ENCODE measurements around the gene HS3ST2. TPM values are rescaled to one million over a fixed set of nuclear protein-coding genes. Genes with fewer than 3 reads are reported as not detected.

Gene HS3ST2
- total RNA-seq, 1 donor from 2014 or later = 9.0 TPM

DNA sequence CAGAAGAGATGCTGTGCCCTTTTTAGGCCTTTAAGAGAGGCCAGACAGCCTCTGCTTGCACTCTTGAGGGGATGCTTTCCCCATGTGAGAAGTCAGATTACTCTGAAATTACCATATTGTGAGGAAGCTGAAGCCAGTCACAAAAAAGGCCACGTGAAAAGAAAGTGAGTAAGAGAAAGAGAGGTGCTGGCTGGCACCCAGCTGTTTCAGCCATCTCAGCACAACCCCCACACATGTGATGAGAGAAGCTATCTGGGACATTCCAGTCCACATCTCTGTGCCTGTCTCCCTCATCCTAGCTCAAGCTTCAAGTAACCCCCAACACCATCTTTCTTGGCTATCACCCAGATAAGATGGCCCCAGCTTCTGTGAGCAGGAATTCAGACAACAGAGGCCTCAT lies 131.4 kb downstream of the HS3ST2 start:
- Histone ChIP-seq H3K27me3 (no peaks in the 10 kb centered on the region), H3K9me3 (no peaks in the 10 kb centered on the region), H3K4me3 (no peak overlapping the region), H3K36me3 (no peaks in the 10 kb centered on the region), H3K27ac (no peak overlapping the region), H3K4me1 (peaks cover 0 to 5% of the 10 kb centered on the region in 2 donors)
- DNase-seq (ENCODE audit: low spot score in 2 of 2) = no peak
- intact Hi-C loops (cut with DNase I) = loop anchor here (5.0 kb wide), 1 partner anchor 133 kb away; the partner anchor contains the start of gene HS3ST2
- TF ChIP-seq, protein P1, sequence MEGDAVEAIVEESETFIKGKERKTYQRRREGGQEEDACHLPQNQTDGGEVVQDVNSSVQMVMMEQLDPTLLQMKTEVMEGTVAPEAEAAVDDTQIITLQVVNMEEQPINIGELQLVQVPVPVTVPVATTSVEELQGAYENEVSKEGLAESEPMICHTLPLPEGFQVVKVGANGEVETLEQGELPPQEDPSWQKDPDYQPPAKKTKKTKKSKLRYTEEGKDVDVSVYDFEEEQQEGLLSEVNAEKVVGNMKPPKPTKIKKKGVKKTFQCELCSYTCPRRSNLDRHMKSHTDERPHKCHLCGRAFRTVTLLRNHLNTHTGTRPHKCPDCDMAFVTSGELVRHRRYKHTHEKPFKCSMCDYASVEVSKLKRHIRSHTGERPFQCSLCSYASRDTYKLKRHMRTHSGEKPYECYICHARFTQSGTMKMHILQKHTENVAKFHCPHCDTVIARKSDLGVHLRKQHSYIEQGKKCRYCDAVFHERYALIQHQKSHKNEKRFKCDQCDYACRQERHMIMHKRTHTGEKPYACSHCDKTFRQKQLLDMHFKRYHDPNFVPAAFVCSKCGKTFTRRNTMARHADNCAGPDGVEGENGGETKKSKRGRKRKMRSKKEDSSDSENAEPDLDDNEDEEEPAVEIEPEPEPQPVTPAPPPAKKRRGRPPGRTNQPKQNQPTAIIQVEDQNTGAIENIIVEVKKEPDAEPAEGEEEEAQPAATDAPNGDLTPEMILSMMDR (IDR thresholded peaks at IDR 0.05) = no peak

DNA sequence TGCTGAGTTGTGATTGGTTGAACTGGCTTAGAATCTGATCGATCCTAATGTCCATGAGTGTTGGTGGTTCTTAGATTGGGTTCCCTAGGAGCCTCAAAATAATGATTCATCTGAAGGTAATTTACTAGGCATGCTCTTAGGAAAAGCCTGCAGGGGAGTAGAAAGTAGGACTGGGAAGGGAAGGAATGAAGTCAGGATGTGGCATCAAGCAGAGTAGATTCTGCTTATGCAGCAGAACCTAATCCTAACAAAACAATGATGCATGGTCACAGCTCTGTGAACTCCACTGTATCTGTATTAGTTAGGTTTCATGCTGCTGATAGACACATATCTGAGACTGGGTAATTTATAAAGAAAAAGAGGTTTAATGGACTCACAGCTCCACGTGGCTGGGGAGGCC lies 132.5 kb downstream of the HS3ST2 start:
- intact Hi-C loops (cut with DNase I) = loop anchor here (5.0 kb wide), 1 partner anchor 134 kb away; the partner anchor contains the start of gene HS3ST2
- H3K27ac ChIP-seq = no peak overlapping the region
- TF ChIP-seq, protein P1 (IDR thresholded peaks at IDR 0.05) = no peak
- H3K4me3 ChIP-seq = no peak overlapping the region
- H3K9me3 ChIP-seq = no peaks in the 10 kb centered on the region
- H3K27me3 ChIP-seq = no peaks in the 10 kb centered on the region
- peaks cover 0 to 5% of the 10 kb centered on the region in 2 donors for H3K4me1 ChIP-seq
- no peak for DNase-seq (ENCODE audit: low spot score in 2 of 2)
- no peaks in the 10 kb centered on the region for H3K36me3 ChIP-seq

DNA sequence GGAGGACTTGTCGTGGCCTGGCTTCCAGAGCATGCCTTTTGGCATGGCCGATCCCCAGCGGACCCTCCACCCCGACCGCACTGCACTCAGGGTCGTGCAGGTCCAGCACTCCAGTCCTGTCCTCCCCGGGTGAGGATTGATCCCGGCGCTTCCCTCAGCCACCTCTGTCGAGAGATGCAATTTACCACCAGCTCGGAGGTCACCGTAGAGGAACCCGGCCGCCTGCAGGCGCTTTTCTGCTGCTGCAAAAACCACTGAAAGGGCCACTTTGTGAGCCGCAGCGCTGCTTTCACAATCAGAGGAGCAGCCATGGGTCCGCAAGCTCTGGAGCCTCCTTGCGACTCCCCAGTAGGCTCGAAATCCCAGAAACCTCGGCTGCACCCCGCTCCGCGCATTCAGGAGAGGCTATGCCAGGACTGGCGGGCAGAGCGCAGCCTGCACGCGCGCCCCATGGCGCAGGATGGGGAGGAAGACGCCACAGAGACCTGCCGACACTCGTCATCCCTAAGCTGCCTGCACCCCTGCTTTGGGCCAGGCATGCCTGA lies 134.2 kb downstream of the HS3ST2 start:
- Histone ChIP-seq H3K27ac (no peak overlapping the region), H3K9me3 (no peaks in the 10 kb centered on the region), H3K36me3 (no peaks in the 10 kb centered on the region), H3K4me3 (peak overlapping the region; percentile 26 to 53), H3K4me1 (peaks cover 0 to 5% of the 10 kb centered on the region in 2 donors), H3K27me3 (no peaks in the 10 kb centered on the region)
- no peak for DNase-seq (ENCODE audit: low spot score in 2 of 2)
- TF ChIP-seq, protein P1 (IDR thresholded peaks at IDR 0.05) = peak in 1 of 3 experiments; percentile 13
- intact Hi-C loops (cut with DNase I) = loop anchor here (5.0 kb wide), 1 partner anchor 136 kb away; the partner anchor contains the start of gene HS3ST2

DNA sequence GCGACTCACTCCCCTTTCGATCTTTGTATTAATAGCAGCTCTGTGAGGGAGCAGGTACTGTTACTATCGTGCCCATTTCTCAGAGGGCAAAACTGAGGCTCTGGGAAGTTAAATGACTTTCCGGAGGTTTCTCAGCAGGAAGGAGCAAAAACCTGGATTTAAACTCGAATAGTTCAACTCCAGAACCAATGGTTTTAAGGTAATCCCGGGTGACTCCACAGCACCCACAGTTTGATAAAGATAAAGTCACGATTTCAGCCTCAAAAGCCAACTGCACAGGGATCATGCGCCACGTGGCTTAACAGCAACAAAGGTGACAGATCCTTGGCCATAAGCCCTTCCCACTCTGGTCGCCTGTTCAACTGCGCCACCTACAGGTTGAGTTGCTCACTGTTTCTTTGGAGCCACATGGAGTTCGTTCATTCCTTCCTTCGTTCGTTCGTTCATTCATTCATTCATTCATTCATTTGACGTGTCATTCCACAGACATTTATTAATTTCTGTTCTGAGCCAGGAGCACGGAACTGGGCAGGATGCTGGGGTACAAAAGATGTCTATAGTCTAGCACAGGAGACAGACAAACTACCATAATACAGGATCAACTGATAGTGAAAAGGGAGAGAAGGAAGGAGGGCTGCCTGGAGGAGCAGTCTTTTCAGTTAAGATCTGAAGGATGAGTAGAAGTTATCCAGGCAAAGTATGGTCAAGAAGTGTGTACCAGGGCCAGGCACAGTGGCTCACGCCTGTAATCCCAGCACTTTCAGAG lies 134.8 kb downstream of the HS3ST2 start:
- intact Hi-C loops (cut with DNase I) = loop anchor here (5.0 kb wide), 1 partner anchor 136 kb away; the partner anchor contains the start of gene HS3ST2
- H3K36me3 ChIP-seq = no peaks in the 10 kb centered on the region
- no peak overlapping the region for H3K27ac ChIP-seq
- peak overlapping the region; percentile 26 to 53 for H3K4me3 ChIP-seq
- no peaks in the 10 kb centered on the region for H3K9me3 ChIP-seq
- peaks cover 0 to 5% of the 10 kb centered on the region in 2 donors for H3K4me1 ChIP-seq
- TF ChIP-seq, protein P1 (IDR thresholded peaks at IDR 0.05) = peak; percentile 64 to 79 (median 76)
- peak; percentile 12 to 79 for DNase-seq (ENCODE audit: low spot score in 2 of 2)
- H3K27me3 ChIP-seq = no peaks in the 10 kb centered on the region

DNA sequence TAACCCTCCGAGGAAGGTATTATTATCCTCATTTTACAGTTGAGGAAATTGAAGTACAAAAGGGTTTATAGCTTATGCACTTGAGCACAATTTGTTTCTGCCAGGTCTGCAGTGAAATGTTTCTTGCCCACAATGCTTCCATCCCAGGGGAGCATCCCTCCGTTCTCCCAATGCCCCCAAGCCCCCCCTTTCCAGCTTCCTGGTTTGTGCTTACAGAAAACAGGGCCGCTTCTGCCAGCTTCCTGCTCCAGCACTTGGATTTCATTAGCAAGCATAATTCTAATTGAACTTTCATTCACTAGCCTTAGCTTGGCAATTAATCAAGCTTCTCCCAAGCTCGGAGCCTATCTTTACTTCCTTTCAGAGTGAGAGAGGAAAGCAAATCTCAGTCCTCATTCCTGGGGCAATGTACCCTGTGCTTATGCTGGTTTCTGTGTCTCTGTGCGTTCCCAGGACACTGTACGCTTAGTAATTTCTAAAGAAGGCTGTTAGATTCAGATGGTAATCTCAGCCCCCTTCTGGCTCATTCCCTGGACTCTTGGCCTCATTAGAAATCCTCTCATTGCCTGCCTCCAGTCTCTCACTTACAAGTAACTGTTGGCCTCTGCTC lies 141.6 kb downstream of the HS3ST2 start:
- TF ChIP-seq, protein P1 (IDR thresholded peaks at IDR 0.05) = no peak
- no peak for DNase-seq (ENCODE audit: low spot score in 2 of 2)
- Histone ChIP-seq H3K4me3 (no peak overlapping the region), H3K27ac (no peak overlapping the region), H3K4me1 (no peaks in the 10 kb centered on the region), H3K36me3 (no peaks in the 10 kb centered on the region), H3K9me3 (no peaks in the 10 kb centered on the region), H3K27me3 (no peaks in the 10 kb centered on the region)
- intact Hi-C loops (cut with DNase I) = no loop called here

Measured in ascending aorta (tissue), 2 donors.